ENCODE results near the gene CCL15.

Gene CCL15

DNA sequence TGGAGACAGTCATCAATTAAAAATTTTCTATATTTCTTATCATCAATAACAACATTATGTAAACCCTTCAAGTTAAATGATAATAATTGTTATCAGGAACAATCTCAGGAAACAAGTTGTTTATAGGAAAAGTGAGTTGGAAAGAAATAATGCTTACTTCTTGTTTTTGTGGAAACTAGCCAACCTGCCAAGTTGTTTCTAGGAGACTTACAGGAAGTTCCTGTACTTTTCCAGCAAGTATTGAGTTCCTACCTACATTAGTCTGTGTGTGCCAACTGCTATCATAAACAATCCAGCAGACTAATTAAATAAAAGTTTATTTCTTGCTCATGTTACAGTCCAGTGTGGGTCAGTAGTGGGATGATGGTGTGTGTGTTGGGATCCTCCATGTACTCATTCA is 13.2 kb downstream of the CCL15 start:
- DNase-seq = no peak

- DNase-seq = no peak
Observed at GRCh38 chr17:35986643-35987042, 14.7 kb downstream of the CCL15 start, which contains the start of gene CCL14. TSS of gene CCL14 (minus strand) at chr17:35986729. CDS start at chr17:35986649, 80 bp downstream.

GRCh38 chr17:35984140-35984539 is 17.2 kb downstream of the CCL15 start:
- no peak for DNase-seq

GRCh38 chr17:35982409-35983191 is 18.8 kb downstream of the CCL15 start:
- no peak for DNase-seq

DNA sequence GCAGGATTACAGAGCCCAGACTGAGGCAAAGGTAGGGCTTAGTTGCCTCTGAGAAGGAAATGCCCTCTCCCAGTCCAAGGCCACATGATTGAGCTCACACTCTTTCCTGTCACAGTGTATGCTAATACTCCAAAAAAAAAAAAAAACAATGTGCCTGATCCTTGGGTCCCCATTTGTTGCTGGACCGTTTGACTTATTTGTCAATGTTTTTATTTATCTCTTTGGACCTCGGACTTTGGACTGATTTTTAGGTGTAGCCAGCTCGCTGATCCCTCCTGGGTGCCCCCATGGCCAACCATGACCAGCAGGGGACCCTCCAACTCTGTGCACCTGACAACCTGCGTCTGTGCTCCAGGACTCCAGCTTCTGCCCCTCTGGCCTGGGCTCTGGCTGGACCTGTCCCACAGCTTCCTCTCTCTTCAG is 19.4 kb downstream of the CCL15 start:
- no peak for DNase-seq

GRCh38 chr17:35981246-35981645 is 20.1 kb downstream of the CCL15 start, which contains the start of gene CCL16:
TSS of gene CCL16 (minus strand) at chr17:35981497. CDS start at chr17:35981420, 77 bp downstream.
- DNase-seq = no peak

DNA sequence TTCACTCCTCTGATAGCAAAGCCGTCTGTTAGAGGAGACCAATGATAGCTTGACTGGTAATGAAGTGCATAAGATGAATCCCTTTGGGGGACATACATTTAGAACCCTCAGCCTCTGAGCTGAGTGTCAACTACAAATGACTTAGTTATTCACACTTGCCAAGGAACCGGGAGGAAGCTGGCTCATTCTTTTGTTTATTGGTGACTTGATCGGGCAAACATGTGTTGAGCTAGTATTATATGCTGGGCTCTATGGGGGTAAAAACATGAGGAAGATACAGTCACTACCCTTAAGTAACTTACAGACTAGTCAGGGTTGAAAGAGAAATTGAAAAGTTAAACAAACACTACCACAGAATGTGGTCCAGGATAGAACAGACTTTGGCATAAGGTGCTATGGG is 23.0 kb downstream of the CCL15 start:
- no peak for DNase-seq

GRCh38 chr17:35977509-35977908 is 23.8 kb downstream of the CCL15 start:
- no peak for DNase-seq

- no peak for DNase-seq
Observed at GRCh38 chr17:35973333-35974260, 27.8 kb downstream of the CCL15 start.

- DNase-seq = no peak
Observed at GRCh38 chr17:35972945-35973332, 28.4 kb downstream of the CCL15 start.

DNA sequence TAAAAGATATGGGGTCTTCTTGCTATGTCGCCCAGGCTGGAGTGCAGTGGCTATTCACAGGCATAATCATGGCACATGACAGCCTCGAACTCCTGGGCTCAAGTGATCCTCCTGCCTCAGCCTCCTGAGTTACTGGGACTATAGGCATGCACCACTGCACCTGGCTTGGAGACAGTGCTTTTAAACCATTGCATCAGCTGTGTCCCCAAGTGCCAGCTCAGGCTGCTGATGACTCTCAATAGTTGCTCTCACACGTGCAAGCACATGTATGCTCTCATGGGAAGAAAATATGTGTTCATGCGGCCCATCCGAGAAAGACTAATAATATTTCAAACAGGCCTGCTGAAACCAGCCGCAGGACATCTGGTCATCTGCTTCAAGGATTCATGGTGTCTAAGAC is 28.8 kb downstream of the CCL15 start:
- DNase-seq = no peak

DNA sequence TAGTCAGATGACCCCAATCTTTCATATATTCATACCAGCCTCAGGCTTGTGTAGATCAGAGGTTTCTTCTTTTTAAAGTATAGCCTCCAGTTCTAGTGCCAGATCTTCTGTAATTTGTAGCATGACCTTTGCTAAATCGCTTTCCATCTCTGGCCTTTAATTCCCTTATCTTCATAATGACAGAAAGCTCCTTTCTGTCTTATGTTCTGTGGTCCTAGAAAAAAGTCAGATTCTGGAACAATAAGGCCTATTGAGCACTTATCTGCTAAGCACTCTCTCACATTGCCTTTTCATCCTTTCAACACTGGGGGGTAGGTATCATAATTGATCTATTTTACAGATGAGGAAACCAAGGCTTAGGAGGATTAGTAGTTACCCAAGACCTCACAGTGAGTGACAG is 29.3 kb downstream of the CCL15 start:
- DNase-seq = no peak

DNA sequence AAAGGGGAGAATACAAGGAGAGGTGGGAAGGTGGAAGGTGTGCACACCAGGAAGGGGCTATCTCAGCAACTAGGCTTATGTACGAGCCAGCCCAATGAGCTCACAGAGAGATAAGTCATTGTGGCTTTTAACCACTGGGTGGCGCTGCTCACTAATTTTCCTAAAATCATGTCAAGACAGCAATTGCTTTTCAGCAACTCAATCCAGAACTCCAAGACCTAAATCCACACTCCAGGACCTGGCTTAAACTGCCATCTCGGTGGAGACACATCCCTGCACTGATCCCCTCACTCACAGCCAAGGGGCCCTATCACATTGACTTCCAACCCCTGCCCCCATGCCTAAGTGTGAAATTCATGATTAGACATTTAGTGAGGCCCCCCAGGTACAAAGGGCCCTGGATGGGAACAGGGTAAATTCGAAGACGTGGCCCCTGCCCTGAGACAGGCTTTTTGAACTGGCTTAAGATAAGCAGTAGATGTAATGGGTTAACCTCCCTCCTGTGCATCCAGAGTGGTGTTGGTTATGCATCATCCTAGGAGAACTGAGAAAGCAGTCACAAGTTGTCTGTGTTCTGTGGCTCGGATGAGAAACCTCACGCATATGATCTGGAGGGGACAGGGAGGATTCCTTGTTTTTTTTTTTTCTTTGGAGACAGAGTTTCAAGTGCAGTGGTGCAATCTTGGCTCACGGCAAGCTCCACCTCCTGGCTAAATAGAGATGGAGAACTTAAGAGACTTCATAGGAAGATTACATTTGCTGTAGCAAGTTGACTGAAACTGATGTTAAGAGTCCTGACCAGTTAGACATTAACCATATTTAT is 31.6 kb downstream of the CCL15 start:
- peak; percentile 88 for DNase-seq

- DNase-seq = no peak
Observed at GRCh38 chr17:35968520-35969054, 32.8 kb downstream of the CCL15 start.

- no peak for DNase-seq
Observed at GRCh38 chr17:35965272-35965671, 36.1 kb downstream of the CCL15 start.

- DNase-seq = no peak
Observed at GRCh38 chr17:35963663-35964062, 37.7 kb downstream of the CCL15 start.

- DNase-seq = no peak
Observed at GRCh38 chr17:35953720-35954119, 47.6 kb downstream of the CCL15 start.

- DNase-seq = no peak
Observed at GRCh38 chr17:35949401-35949800, 52.0 kb downstream of the CCL15 start.

- DNase-seq = no peak
Observed at GRCh38 chr17:35948092-35948491, 53.3 kb downstream of the CCL15 start.

Measured in midbrain (tissue), 1 donor.